GM20431 (cell line): ENCODE data around the gene ZBTB20.

Experiments
- in situ Hi-C: fragments of 300-500 bp; cut with MseI, MboI; formaldehyde crosslinking; loops from one replicate; pipeline ENCODE4 v1.15.0; 2020; ENCODE audit warnings: low sequenced_read_pairs; ENCODE audit not compliant: unreplicated experiment

The ZBTB20 gene

GRCh38 chr3:114344492-114344891, 802.6 kb downstream of the ZBTB20 start:
- in situ Hi-C loops, result no loop called here

DNA sequence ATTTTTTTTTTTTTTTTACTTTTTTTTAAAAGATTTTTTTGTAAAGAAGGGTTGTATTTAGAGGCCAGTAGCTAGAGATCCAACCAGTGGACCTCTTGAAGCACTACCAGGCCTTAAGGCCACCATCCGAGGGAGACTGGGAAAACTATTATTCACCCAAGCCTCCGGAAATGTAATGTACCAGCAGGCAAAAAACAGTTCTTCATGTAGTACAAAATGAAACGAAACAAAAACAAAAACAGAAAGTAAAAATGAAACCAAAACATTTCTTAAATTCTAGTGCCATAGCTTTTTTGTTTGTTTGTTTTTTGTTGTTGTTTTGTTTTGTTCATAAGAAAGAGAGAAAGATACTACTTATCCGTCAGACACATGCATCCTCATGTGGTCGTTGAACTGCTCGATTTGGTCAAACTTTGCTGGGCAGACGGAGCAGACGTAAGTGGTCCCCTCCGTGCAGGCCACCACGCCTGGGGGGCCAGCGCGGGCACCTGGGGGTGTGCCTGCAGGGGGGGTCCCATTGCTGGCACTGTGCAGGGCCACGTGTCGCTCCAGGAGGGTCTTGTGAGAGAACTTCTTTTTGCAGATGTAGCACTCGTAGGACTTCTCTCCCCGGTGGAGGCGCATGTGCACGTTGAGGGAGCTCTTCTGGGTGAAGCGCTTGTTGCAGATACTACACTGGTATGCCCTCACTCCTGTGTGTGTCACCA, 808.3 kb downstream of the ZBTB20 start:
- in situ Hi-C loops, result no loop called here

GRCh38 chr3:114336857-114337256, 810.2 kb downstream of the ZBTB20 start:
- in situ Hi-C loops, result no loop called here

- in situ Hi-C loops, result no loop called here
Measured at GRCh38 chr3:114336122-114336697, 810.9 kb downstream of the ZBTB20 start.

- in situ Hi-C loops, result no loop called here
Measured at GRCh38 chr3:114333923-114334240, 813.2 kb downstream of the ZBTB20 start.

DNA sequence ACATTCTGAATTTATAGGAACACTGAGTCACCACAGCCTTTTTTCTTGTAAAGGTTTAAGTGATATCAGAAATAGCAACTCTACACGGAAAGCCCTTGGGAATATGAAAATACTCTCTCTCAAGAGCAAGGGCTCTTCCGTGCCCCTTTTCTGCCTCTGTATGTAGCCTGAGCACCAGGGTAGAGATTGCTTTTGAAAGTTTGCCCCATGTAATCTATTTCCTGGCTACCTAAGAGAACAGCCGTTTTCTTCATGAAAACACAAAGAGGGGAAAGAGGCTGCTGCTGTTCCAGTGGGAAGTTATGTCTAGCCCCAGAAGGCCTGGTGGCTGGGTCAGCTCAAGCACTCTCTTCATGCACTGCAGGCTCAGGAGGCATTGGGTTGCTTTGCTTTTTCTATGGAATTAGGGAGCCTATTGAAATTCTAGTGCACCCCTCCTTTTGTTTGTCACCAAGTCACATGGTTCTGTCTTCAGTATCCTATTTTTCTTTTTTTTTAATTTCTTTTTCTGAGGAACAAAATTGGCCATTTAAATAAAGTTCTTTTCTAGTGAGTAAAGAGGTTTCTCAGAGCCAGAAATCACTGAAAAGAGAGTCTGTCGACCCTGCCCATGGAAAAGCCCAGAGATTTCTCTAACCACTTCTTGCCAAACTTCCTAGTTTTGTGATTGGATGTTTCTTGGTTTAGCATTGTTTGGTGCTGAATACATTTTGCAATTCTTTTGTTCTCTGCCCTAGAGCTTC, 813.7 kb downstream of the ZBTB20 start:
- in situ Hi-C loops, result no loop called here

GRCh38 chr3:114332342-114333179, 814.5 kb downstream of the ZBTB20 start:
- in situ Hi-C loops, result no loop called here

- in situ Hi-C loops, result no loop called here
Measured at GRCh38 chr3:114331710-114332109, 815.4 kb downstream of the ZBTB20 start.

- in situ Hi-C loops, result no loop called here
Measured at GRCh38 chr3:114331007-114331406, 816.1 kb downstream of the ZBTB20 start.

DNA sequence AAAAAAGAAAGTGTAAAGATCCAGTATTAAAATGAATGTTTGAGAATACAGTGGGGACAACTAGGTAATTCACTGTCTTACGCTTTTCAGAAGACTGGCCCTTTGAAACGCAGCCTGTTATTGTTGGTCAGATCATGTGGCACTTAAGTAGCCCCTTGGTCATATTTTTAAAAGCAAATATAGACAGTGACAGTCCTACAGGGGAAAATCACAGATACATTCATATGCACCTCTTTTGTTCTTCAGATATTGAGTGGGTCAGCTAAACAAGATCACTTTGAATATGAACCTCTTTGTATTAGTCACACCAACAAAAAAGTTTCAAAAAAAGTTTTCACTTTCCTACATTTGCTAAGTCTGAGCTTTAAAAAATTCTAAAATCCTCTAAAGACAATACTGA, 817.3 kb downstream of the ZBTB20 start:
- in situ Hi-C loops, result no loop called here

- in situ Hi-C loops, result no loop called here
Measured at GRCh38 chr3:114328345-114328744, 818.7 kb downstream of the ZBTB20 start.

- in situ Hi-C loops, result no loop called here
Measured at GRCh38 chr3:114327665-114328064, 819.4 kb downstream of the ZBTB20 start.

DNA sequence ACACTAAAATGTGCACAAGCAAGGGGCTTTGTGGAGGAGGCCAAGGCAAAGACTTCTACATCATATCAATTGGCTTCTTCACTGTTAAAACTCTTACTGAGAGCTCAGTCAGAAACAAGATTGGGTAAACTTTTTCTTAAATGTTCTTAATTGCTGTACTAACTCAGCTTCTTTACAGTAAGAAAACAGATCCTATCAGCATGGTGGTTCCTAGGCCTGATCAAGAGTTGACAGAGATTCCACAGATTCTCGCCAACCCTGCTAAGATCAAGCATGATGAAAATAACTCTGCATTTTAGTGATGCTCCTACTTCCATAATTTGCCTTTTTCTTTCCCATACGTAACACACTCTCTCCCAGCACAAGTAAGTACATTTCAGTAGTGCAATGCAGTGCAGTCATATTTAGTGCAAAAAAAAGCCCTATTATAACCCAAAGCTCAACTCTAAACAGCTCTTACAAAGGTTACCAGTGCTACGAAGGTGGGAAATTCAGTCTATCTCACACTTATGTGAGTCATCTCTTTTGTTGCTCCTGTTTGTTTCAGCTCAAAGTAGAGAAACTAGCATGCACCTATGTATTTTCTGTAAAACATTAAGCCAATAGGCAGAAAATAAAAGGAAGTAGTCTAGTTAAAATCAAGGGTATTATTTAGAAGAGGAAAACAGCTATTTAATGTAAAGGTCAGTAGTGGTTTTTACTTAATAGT, 823.4 kb downstream of the ZBTB20 start:
- in situ Hi-C loops, result no loop called here

GRCh38 chr3:114320246-114320645, 826.8 kb downstream of the ZBTB20 start:
- in situ Hi-C loops, result no loop called here

GRCh38 chr3:114319453-114319852, 827.6 kb downstream of the ZBTB20 start:
- in situ Hi-C loops, result no loop called here

DNA sequence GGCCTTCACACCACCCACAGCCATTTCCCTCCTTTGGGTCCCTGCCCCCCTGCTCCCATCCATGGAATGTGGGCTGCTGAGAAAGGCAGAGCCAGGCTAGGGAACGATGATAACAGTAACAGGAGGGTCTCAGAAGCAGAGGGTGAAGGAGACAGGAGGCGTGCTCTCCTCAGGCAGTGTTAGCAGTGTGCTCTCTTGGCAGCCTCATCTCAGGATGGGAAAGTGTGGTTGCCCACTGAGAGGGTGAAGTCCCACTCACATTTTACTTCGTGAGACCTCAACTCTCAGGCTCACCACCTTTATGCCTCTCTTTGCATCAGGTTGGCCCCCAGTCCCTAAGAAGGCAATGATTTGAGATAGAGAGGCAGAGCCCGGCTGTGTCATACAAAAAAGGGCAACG, 828.8 kb downstream of the ZBTB20 start:
- in situ Hi-C loops, result no loop called here

- in situ Hi-C loops, result no loop called here
Measured at GRCh38 chr3:114314282-114314681, 832.8 kb downstream of the ZBTB20 start.

- in situ Hi-C loops, result no loop called here
Measured at GRCh38 chr3:114313426-114313825, 833.7 kb downstream of the ZBTB20 start.

DNA sequence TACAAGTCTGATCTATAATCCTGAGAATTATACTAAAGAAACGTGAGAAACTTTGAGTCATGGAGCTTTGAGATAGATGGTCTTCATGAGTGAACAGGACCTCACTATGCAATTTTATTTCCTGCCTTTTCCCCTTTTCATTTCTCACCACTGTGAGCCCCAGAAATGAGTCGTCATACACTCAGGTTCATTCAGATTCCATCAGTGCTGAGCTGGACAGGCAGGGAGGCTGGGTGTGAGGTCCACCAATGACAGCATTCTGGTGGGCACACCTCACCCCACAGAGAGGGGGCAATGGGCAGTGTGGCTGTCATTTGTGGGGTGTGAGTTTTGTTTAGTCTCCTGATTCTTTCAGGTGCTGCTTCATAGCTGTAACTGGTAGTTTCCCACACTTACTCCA, 836.4 kb downstream of the ZBTB20 start:
- in situ Hi-C loops, result no loop called here

- in situ Hi-C loops, result no loop called here
Measured at GRCh38 chr3:114308830-114309229, 838.3 kb downstream of the ZBTB20 start.
